HG03565 (cell line): ENCODE measurements around the gene TNN.

ENCODE experiments used
- ATAC-seq: cut with Tn5 transposase; IDR thresholded peaks from one replicate; pipeline ENCODE4 v1.9.1; 2021; ENCODE audit warnings: mild to moderate bottlenecking, moderate library complexity; ENCODE audit not compliant: unreplicated experiment

Gene TNN

DNA sequence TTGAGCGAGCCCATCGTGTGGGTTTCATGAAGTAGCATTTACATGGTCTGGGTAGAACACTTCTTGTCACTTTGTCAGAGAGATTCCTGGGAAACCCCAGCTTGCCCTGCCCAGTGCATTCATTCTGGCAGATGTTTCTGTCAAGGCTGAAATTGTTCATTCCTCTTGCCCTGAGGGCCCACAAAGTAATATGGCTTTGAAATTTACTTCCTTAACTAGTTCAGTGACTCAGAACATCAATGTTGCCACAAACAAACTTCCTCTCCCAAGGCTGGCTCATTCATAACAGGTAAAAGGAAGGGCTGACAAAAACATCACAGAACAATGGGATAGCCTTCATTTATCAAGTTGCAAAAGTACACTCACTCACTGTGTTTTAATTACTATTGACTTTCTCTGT is 129.9 kb downstream of the TNN start:
- ATAC-seq, result no peak
